ENCODE measurements around the gene RPS18.

DNA sequence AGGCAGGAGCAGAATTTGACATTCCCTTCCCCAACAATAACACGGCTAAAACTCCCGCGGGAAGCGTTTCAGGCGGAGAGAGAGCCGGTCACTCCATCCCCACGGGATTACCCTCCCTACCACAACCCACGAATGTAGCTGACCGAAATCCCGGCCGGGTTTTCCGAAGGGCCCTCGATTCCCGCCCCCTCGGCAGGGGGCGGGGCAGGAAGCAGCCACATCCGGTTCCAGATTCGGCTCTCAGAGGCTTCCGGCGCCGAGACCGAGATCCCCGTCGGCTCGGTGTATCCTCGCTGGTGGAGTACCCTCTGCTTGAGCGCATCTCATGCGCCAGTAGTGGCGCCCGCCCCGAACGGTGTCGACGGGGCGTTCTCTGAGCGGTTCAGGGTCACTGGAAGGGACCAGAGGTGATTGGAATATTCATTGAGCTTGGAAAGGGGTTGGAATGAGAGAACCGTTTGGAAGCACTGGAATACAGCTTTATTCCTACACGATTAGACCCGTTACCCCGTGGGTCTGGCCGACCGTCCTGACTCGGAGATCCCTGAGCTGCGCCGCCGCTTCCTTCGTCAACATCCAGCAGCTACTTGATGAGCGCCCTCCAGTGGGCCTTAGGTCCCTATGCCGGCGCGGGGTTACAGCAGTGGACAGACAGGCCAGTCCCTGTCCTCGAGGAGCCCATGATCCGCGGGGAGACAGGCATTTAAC is 27.5 kb downstream of the RPS18 start:
- TF ChIP-seq EZH2 (IDR thresholded peaks at IDR 0.05; ENCODE audit: insufficient read depth, poor library complexity, severe bottlenecking) (no peak), EZH2phosphoT487 (IDR thresholded peaks at IDR 0.05; ENCODE audit: insufficient read depth, low read depth) (no peak)
